Hematopoietic multipotent progenitor cell treated with erythropoietin and hydrocortisone succinate and interleukin-3 and kit ligand, for 4 days (in vitro differentiated cells): ENCODE measurements around the gene ASTN2.

Experiments used
- DNase-seq: peaks from one replicate; pipeline ENCODE4 v3.0.0-alpha.2; 2015

ASTN2 gene

GRCh38 chr9:116641292-116642059 lies 773.4 kb downstream of the ASTN2 start:
- no peak for DNase-seq

- DNase-seq, result no peak
Observed at GRCh38 chr9:116639251-116639741, 775.6 kb downstream of the ASTN2 start.

- DNase-seq, result no peak
Observed at GRCh38 chr9:116635908-116636307, 778.9 kb downstream of the ASTN2 start.

DNA sequence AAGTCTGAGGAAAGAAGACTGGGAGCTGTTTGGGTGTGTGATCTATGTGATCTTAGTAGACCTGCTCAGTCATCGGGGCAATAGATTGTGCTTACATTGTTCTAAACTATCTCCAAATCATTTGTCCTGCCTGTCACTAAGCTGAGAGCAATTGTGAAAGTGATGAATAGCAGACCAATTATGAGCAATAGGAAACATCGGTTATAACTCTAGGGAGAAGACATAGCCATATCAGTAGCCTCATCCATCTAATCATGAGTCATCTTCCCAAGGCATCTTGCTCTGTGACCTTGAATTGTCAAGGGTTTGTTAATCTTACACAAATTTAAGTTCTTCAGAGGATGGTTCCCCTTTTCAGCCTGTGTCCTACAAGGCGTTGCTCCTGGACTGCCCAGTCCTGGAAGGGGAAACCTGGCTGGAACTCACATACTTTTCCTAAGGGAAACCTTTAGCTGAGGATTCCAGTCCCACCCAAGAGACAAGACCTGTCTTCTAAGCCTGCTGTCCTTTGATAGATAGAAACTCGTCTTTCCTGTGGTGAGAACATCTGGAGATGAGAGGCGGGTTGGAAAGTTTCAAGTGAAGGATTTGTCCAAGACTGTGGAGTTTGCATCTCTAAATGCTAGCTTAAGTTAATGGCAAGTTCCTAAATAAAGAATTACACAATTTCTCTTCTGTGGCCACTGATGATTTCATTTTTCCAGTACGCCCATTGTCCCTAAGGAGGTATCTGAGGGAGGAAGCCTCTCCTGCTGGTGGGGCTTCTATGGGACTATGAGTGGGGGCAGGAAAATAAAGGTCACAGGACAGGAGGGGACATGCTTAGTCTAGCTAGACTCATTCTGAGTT lies 781.6 kb downstream of the ASTN2 start:
- no peak for DNase-seq

DNA sequence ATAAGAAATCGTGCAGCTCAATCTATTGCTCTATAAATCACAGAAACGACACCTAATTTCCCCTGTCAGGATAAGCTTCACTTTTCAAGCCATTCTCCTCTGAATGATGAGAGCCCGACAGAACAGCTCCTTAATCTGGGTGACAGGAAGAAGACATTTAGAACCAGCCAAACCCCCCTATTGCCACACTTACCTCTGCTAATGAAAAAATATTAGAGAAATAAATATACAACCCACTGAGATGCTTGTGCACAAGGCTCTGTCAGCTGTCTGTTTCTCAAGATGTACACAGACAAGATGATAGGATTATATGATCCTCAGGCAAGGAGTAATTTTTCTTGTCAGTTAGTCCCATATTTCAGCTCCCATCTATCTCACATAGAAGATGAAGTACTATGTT lies 785.2 kb downstream of the ASTN2 start:
- no peak for DNase-seq

DNA sequence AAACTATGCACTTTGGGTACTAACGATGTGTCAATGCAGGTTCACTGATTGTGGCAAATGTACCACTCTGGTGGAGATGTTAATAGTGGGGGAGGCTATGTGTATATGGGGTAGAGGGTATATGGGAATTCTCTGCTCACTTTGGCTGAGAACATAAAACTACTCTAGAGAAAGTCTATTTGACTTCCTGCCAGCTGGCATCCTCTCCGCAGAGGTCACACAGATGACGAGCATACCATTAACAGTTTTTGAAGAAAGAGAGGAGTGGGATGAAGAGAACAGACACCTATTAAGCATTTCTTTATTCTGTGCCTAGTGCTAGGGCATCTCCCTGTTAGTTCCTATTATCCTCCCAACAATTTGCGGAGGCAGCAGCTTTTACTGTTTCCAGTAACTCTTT lies 786.1 kb downstream of the ASTN2 start:
- DNase-seq, result no peak

GRCh38 chr9:116627433-116627832 lies 787.4 kb downstream of the ASTN2 start:
- no peak for DNase-seq

- DNase-seq, result no peak
Observed at GRCh38 chr9:116626762-116627161, 788.1 kb downstream of the ASTN2 start.

GRCh38 chr9:116623715-116624114 lies 791.1 kb downstream of the ASTN2 start:
- no peak for DNase-seq

GRCh38 chr9:116617389-116617788 lies 797.5 kb downstream of the ASTN2 start:
- DNase-seq, result no peak

- no peak for DNase-seq
Observed at GRCh38 chr9:116616304-116616914, 798.4 kb downstream of the ASTN2 start.

- no peak for DNase-seq
Observed at GRCh38 chr9:116608064-116608463, 806.8 kb downstream of the ASTN2 start.

GRCh38 chr9:116605904-116606341 lies 808.9 kb downstream of the ASTN2 start:
- no peak for DNase-seq

- no peak for DNase-seq
Observed at GRCh38 chr9:116605060-116605459, 809.8 kb downstream of the ASTN2 start.

DNA sequence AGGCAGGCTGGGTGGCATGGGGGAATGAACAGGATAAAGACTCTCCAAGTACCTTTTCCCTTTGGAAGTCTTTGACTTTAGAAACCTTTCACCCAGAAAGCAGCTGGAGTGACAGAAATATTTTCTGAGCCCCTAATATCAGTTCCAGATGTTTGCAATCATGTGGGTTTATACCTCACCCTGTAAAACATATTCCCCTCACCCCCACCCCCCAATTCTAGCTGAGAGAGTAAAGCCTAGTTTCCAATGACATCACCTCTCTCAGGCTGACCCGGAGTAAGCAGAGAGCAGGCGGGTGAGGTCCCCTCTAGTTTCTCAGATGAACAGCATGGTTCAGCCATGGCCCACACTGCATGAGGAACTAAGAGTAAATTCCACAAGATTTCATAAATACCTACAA lies 810.6 kb downstream of the ASTN2 start:
- no peak for DNase-seq

DNA sequence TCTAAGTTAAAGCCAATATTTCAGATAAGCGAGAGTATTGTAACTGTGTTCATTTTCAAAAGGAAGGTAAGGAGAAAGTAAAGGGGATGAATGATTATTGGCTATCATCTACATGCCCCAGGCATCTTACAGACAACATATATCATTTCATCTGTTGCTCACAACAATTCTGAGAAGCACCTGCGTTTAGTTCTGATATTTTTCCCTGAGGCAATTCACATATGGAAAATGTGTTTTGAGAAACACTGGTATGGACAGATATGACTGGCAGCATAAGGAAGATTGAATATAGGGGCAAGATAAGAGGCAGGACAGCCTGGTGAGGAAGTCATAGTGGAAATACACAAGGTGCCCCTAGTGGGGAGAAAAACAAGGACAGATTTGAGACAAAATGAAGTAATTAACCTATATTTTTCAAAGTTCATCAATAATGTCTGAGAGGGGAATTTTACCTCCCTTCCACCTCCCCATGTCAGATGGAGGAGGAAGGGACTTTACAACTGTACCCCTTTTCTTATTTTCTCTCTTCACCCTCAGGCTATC lies 815.4 kb downstream of the ASTN2 start:
- peak; percentile 15 for DNase-seq

GRCh38 chr9:116596646-116597045 lies 818.2 kb downstream of the ASTN2 start:
- no peak for DNase-seq

- no peak for DNase-seq
Observed at GRCh38 chr9:116594547-116594946, 820.3 kb downstream of the ASTN2 start.

GRCh38 chr9:116592970-116593369 lies 821.9 kb downstream of the ASTN2 start:
- DNase-seq, result no peak

DNA sequence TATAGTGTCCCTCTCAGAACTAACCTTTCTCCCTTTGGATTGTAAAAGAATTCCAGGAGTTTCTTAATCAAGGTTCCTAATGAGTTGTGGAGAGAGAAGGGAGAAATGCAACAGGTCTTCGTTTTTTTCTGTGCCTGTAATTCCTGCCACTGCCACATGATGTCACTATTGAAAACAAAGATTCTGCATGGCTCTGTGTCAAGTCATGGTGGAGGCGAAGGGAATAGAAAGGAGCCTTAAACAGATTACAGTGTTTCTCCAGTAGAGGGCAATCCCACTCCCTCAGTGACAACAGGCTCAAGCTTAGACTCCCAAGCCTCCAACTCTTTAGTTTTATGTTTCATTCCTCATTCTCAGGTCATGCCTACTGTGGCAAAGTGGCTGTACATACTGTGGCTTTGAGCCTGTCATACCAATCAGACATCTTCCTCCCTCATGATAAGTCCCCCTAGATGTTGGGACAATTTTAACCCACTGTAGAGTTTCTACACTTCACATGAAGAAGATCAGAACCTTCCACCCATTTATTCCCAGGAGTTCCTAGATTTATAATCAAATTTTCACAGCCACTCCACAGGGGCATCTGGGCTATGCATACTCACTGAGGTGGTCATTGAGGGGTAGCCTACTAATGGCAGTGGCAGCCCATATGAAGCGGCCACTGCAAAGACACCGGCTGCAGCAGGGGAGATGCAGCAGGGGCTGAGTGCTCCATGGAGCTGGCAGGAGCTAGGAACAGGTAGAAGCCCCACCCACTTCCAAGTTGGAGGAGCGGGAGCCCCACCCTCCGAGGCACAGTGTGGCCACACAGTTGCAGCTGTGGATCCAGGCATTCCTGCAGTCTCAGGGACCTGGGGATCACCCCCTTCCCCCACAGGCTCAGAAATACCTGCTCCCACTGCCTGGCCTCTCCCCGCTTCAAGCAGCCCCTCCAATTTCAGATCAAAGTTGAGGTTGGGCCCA lies 825.2 kb downstream of the ASTN2 start:
- peak; percentile 83 for DNase-seq

DNA sequence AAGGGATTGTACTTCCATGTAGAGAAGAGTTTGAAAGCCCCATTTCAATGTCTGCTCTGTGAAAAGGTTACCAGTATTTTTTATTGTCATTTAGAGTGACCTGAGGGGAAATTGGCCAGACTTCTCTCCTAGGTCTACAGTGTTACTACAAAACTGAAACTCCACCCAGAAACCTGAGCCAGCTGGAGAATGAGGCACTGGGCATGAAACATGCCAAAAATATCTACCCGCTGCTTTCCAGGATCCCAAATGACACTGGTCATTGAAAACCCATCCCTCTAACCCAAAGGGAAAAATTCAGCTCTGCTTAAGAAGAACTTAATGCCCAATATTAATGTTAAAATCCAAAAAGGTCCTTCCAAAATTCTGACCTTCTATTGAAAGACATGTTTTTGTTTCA lies 826.9 kb downstream of the ASTN2 start:
- DNase-seq, result no peak

GRCh38 chr9:116585896-116586295 lies 829.0 kb downstream of the ASTN2 start:
- no peak for DNase-seq
